ENCODE results near the gene HAO1. TPM values are rescaled to one million over a fixed set of nuclear protein-coding genes. Genes with fewer than 3 reads are reported as not detected.

Gene HAO1
- total RNA-seq, 1 donor: not detected

DNA sequence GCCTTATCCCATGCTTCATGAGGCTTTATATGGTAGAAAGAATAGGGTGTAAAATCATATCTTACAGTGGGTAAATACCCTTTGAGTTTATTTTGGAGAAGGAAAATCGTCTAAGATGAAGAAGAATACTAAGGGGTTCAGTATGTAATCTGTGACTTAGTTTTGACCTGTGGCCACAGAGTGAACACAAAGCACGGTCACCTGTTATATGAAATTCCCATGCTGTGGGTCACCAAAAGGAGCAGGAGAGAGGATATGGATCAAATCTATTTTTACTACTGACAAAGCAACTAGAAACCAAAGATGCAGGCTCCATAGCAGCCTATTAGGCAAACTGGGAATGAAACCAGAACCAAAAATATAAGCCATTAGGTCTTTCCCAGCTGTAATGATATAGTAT lies 3.6 kb upstream of the HAO1 start:
- no peak overlapping the region for H3K4me3 ChIP-seq (ENCODE audit: low read length)
- no peaks in the 10 kb centered on the region for H3K27me3 ChIP-seq (ENCODE audit: insufficient read depth, low read length)
- no peaks in the 10 kb centered on the region for H3K4me1 ChIP-seq (ENCODE audit: insufficient read depth, low read length)
- peaks cover 10% of the 10 kb centered on the region for H3K9me3 ChIP-seq (ENCODE audit: low read depth, low read length)

DNA sequence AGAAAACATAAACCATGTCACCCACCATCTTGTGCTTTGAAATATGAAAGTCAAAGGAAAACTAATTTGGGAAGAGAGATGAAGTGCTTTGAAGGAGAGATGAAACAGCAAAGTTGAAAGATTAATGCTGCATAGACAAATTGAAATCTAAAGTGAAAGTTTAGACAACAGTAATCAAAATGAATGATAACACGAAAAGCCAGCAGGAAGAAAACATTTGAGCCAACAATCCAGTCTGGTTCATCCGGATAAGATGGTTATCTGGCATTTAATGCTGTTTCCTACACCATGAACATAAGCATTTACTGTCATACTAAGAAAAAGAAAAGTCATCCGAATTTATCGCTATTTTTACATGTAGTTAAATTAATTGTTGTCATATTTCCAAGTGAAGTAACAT lies 595 bp downstream of the HAO1 start:
- no peaks in the 10 kb centered on the region for H3K9me3 ChIP-seq (ENCODE audit: low read depth, low read length)
- no peaks in the 10 kb centered on the region for H3K4me1 ChIP-seq (ENCODE audit: insufficient read depth, low read length)
- no peak overlapping the region for H3K4me3 ChIP-seq (ENCODE audit: low read length)
- no peaks in the 10 kb centered on the region for H3K27me3 ChIP-seq (ENCODE audit: insufficient read depth, low read length)

DNA sequence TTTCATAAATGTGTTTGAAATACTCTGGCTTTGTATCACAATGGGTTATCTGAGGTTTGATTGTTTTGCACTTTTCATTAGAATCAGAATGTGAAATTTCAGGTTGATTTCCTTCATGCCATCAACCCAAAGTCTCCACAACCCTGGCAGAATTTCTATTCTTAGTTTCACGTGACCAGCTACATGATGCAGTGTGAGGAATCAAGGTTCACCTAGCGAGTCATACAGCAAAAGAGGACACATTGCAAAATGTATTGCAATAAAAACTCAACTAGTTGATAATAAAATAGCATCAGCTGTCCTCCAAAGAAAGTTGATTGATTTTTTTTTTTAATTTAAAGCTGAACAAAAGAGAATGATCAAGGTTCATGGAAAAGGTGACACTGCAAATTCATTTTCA lies 2.2 kb downstream of the HAO1 start:
- H3K27me3 ChIP-seq (ENCODE audit: insufficient read depth, low read length): no peaks in the 10 kb centered on the region
- H3K4me3 ChIP-seq (ENCODE audit: low read length): no peak overlapping the region
- no peaks in the 10 kb centered on the region for H3K9me3 ChIP-seq (ENCODE audit: low read depth, low read length)

DNA sequence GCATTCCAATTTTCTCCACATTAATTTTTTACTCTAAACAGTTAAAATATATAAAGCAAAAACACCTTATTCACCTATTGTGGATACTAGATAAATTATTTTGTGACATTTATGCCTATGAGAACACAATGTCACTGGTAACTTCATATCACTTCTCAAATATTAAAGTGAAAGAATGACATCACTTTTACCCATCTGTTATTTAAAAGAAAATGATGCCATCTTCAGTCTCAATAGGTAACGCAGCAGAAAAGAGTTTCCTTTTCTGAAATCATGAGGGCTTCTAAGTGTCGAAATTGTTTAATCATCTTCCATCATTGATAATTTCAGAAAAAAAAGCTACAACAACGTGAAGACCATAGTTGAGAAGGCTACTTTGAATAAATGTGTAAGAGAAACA lies 2.9 kb downstream of the HAO1 start:
- H3K4me1 ChIP-seq (ENCODE audit: insufficient read depth, low read length): no peaks in the 10 kb centered on the region
- H3K27me3 ChIP-seq (ENCODE audit: insufficient read depth, low read length): no peaks in the 10 kb centered on the region
- H3K9me3 ChIP-seq (ENCODE audit: low read depth, low read length): no peaks in the 10 kb centered on the region
- H3K4me3 ChIP-seq (ENCODE audit: low read length): no peak overlapping the region

More for the DNA sequence above, 2.2 kb downstream of the HAO1 start:
- no peaks in the 10 kb centered on the region for H3K4me1 ChIP-seq (ENCODE audit: insufficient read depth, low read length)

DNA sequence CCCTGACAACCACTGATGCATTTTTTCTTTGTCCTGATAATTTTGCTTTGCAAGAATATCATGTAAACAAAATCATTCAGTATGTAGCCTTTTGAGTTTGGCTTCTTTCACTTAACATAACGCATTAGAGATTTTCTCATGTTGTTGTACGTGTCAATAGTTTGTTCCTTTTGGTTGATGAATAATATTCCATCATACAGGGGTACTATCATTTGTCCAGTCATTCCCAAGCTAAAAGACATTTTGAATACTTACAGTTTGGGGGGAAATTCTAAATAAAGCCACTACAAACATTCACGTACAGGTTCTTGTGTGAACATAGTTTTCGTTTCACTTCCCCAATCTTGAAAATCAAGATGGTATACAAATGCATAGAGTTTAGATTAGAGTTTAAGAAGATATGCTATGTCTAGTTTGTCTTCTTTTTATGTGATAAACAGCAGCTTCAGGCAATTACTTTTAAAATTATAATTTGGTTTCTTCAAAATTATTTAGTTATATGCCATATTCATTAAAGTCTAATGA lies 5.2 kb downstream of the HAO1 start:
- H3K4me1 ChIP-seq (ENCODE audit: insufficient read depth, low read length): peaks cover 2% of the 10 kb centered on the region
- H3K9me3 ChIP-seq (ENCODE audit: low read depth, low read length): no peaks in the 10 kb centered on the region
- no peak overlapping the region for H3K4me3 ChIP-seq (ENCODE audit: low read length)
- H3K27me3 ChIP-seq (ENCODE audit: insufficient read depth, low read length): no peaks in the 10 kb centered on the region

DNA sequence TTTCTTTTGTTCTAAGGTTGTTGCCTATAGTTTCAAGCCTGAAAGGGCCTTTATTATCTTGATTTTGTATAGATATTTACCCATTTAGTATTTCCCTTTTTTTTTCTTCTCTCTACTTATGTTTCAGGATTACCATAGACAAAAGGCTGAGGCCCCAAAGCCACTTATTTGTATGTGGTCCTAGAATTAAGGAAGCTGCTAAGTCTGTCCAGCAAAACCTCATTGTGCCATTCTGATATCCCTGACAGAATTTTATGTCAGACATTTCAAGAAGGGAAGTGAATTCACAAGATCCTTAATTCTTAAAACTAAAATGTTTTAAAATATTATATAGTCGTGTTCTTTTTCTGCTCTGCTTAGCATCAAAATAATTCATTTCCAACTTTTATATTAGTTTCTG lies 6.9 kb downstream of the HAO1 start:
- Histone ChIP-seq H3K9me3 (ENCODE audit: low read depth, low read length) (no peaks in the 10 kb centered on the region), H3K4me1 (ENCODE audit: insufficient read depth, low read length) (peaks cover 4% of the 10 kb centered on the region), H3K27me3 (ENCODE audit: insufficient read depth, low read length) (no peaks in the 10 kb centered on the region), H3K4me3 (ENCODE audit: low read length) (no peak overlapping the region)

DNA sequence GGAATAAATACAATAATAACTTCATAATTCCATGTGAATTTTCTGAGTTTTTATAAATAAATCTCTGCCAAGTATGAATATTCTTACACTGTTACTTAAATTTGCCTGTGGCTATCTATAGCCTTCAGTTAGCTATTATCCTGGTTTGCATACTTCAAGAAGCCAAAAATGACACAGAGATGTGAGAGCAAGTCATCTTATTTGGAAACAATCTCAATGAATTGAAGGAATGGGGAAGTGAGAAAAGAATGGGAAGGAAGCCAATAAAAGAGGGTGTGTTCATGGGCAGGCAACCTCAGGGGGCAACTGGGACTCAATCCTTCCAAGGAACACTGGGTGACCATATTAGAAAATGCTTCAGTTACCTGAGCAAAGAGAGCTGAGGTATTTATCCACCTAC lies 9.9 kb downstream of the HAO1 start:
- Histone ChIP-seq H3K4me3 (ENCODE audit: low read length) (no peak overlapping the region), H3K4me1 (ENCODE audit: insufficient read depth, low read length) (peaks cover 4% of the 10 kb centered on the region), H3K9me3 (ENCODE audit: low read depth, low read length) (no peaks in the 10 kb centered on the region), H3K27me3 (ENCODE audit: insufficient read depth, low read length) (peaks cover 6% of the 10 kb centered on the region)

DNA sequence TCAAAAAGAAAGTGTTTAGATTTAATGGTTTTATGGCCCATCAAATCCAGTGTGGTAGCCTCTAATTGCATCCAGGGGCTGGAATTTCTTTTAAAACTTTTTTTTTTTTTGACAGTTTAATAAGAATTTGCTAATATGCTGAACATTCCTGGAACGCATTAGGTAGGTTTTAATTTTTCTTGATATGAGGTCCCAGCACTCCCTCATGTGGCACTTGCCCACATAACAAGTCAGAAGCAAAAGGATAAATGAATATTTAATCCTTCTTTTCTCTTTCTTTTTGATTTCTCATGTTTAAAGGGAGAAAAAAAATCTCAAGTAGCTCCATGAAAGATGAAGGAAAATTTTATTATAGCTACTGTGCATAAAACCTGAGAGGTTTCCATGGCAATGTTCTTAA lies 13.5 kb downstream of the HAO1 start:
- Histone ChIP-seq H3K9me3 (ENCODE audit: low read depth, low read length) (no peaks in the 10 kb centered on the region), H3K27me3 (ENCODE audit: insufficient read depth, low read length) (peaks cover 6% of the 10 kb centered on the region), H3K4me3 (ENCODE audit: low read length) (no peak overlapping the region), H3K4me1 (ENCODE audit: insufficient read depth, low read length) (peaks cover 4% of the 10 kb centered on the region)

DNA sequence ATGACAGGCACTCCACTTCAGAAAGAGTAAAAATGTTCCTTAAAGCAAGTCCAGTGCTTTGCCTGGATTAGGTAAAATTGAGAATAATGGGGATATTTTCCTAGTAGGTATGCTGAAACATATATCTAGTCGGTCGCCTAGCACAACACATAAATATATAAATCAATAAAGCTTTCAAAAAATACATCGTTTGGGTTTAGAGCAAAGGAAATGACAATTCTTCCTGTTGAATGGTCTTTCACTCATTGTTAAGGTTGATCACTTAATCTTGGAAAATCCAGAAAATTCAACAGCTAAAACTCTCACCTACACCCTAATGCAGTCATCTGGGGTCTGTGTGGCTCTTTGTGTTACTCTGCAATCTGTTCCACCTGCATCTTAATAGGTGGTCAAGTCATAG lies 13.9 kb downstream of the HAO1 start:
- peaks cover 6% of the 10 kb centered on the region for H3K27me3 ChIP-seq (ENCODE audit: insufficient read depth, low read length)
- H3K4me3 ChIP-seq (ENCODE audit: low read length): no peak overlapping the region
- H3K4me1 ChIP-seq (ENCODE audit: insufficient read depth, low read length): peaks cover 4% of the 10 kb centered on the region
- H3K9me3 ChIP-seq (ENCODE audit: low read depth, low read length): no peaks in the 10 kb centered on the region

DNA sequence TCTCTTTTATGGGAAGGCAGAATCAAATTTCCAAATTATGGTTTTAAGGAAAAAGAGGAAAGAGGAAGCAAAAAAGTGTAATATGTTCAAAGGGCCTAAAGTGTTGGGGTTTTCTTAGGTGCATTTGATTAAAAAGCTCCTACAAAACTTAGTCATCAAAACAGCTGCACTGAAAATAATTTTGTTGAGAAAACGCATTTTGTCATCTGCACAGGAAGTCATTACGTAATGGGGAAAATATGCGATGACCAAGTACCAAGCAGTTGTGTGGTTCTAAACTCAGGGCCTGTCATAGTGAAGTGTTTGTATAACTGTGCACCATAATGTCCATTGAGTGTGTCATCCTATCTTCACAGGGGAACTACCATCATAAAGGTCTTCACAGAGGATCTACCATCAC lies 15.6 kb downstream of the HAO1 start:
- H3K4me3 ChIP-seq (ENCODE audit: low read length): no peak overlapping the region
- H3K27me3 ChIP-seq (ENCODE audit: insufficient read depth, low read length): peaks cover 6% of the 10 kb centered on the region
- no peaks in the 10 kb centered on the region for H3K9me3 ChIP-seq (ENCODE audit: low read depth, low read length)
- no peaks in the 10 kb centered on the region for H3K4me1 ChIP-seq (ENCODE audit: insufficient read depth, low read length)

DNA sequence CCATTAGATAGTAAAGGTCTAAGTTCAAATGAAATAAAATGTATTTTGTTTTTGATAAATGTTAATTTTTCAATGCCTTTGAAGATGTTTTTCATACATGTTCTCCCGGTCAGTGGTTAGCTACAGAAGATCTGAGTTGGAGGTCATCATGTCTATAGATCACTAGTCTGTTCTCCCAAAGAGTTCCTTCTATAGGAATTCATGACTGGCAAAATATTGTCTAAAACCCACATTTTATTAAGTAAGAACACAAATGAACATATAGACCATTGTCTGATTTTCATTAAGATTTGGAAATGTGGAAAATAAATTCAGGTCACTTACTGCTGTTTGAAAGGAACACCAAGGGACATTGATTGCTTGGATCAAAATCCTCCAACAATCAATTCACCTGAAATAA lies 23.6 kb downstream of the HAO1 start:
- H3K27me3 ChIP-seq (ENCODE audit: insufficient read depth, low read length): no peaks in the 10 kb centered on the region
- no peaks in the 10 kb centered on the region for H3K4me1 ChIP-seq (ENCODE audit: insufficient read depth, low read length)
- no peaks in the 10 kb centered on the region for H3K9me3 ChIP-seq (ENCODE audit: low read depth, low read length)
- no peak overlapping the region for H3K4me3 ChIP-seq (ENCODE audit: low read length)

DNA sequence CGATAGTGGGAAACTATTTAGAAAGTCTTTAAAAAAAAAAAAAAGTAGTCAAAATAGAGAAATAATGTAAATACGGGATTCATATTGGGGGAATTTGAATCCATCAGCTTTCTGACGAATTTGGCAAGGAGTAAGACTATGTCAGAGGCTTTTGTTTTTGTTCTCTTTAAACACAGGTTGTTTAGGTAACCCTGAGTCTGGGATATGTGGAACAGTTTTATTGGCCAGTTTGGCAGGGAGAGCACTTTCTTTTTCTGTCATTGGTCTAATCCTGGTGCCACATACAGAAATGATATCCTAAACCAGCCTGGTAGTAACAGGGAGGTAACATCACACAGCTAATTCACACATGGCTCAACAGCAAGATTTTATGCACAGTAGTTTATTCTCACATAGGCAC lies 27.7 kb downstream of the HAO1 start:
- H3K4me1 ChIP-seq (ENCODE audit: insufficient read depth, low read length): no peaks in the 10 kb centered on the region
- no peaks in the 10 kb centered on the region for H3K9me3 ChIP-seq (ENCODE audit: low read depth, low read length)
- H3K27me3 ChIP-seq (ENCODE audit: insufficient read depth, low read length): no peaks in the 10 kb centered on the region
- no peak overlapping the region for H3K4me3 ChIP-seq (ENCODE audit: low read length)

DNA sequence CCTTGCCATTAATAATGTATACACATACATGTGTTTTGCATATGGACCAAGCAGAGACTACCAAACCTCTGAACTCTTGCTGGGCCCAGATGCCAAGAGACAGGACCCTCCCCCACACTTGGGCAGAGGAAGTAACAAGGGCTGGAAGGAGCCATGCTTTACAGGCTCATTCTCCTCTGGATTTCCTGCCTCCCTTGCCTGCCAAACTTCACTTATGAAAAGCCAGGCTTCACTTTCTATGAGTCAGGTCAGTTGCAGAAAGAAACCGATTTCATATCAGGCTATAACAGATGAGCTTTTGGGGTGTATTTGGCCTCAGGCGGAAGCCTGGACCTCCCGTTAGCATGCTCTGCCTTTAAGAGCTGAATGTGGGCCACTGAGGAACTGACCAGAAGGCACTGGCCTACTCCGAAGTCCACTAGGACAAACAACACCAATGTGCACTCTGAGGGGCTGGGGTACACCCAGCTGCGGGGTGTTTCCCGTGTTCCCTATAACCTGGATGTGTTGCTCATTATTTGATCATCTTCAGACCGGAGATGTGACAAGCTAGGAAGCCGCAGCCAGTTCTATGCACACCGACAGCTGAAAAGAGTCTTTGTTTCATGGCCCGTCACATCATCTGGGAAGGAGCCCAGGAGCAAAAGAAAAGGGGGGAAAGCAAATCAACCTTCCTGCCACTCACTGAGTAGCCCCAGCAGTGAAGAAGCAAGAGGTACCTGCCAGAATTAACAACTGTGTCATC lies 28.5 kb downstream of the HAO1 start:
- no peaks in the 10 kb centered on the region for H3K4me1 ChIP-seq (ENCODE audit: insufficient read depth, low read length)
- no peaks in the 10 kb centered on the region for H3K9me3 ChIP-seq (ENCODE audit: low read depth, low read length)
- no peaks in the 10 kb centered on the region for H3K27me3 ChIP-seq (ENCODE audit: insufficient read depth, low read length)
- no peak overlapping the region for H3K4me3 ChIP-seq (ENCODE audit: low read length)

DNA sequence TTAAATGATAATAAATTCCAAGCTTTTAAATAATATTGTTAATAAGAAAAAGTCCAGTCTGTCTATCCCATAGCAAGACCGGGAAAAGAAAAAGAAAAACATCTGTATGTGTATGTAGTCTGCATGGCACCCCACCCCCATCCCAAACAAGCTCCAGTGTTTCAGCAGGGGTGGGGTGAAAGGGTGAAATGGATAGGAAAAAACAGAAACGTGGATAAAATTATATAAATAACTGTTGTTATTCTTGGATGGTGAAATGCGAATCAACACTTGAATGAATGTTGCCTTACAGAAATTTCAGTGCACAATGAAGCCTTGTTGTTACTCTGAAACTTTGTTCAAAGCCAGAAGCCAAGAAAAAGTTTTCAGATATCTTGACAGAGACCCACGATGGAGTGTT lies 31.4 kb downstream of the HAO1 start:
- Histone ChIP-seq H3K9me3 (ENCODE audit: low read depth, low read length) (no peaks in the 10 kb centered on the region), H3K4me1 (ENCODE audit: insufficient read depth, low read length) (no peaks in the 10 kb centered on the region), H3K27me3 (ENCODE audit: insufficient read depth, low read length) (no peaks in the 10 kb centered on the region), H3K4me3 (ENCODE audit: low read length) (no peak overlapping the region)

DNA sequence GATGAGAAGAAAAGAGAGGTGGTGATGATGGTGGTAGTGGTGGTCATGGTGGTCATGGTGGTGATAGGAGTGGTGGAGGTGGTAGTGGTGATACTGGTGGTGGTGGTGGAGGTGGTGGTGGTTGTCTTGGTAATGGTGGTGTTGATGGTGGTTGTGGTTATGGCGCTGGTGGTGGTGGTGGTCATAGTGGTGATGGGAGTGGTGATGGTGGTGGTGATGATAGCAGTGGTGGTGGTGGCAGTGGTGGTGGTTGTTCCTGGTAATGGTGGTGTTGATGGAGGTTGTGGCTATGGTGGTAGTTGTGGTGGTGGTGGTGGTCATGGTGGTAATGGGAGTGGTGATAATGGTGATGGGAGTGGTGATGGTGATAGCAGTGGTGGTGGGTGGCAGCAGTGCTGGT lies 36.8 kb downstream of the HAO1 start:
- Histone ChIP-seq H3K4me1 (ENCODE audit: insufficient read depth, low read length) (no peaks in the 10 kb centered on the region), H3K4me3 (ENCODE audit: low read length) (no peak overlapping the region), H3K9me3 (ENCODE audit: low read depth, low read length) (no peaks in the 10 kb centered on the region), H3K27me3 (ENCODE audit: insufficient read depth, low read length) (no peaks in the 10 kb centered on the region)

DNA sequence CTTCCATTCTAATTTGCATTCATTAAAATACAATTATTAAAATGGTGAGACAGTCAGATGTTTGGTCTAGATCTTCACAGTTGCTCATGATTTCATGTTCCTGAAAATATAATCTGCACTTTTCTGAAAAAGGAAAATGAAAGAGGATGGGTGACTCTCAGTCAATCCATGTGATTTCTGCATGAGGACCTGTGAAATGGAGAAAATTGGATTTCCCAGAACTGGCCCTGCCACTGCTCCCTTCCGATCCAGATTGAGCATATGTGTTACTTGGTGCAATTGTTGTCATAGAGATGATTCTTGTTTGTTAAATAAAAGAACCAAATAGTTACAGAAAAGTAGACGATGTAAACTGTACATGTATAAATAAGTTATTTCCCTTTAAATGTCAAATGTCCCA lies 37.4 kb downstream of the HAO1 start:
- no peaks in the 10 kb centered on the region for H3K4me1 ChIP-seq (ENCODE audit: insufficient read depth, low read length)
- no peak overlapping the region for H3K4me3 ChIP-seq (ENCODE audit: low read length)
- no peaks in the 10 kb centered on the region for H3K27me3 ChIP-seq (ENCODE audit: insufficient read depth, low read length)
- H3K9me3 ChIP-seq (ENCODE audit: low read depth, low read length): no peaks in the 10 kb centered on the region
